Loucy (cell line): ENCODE data around the gene TRPV6.

ENCODE experiments used
- CTCF ChIP-seq: fragments of 200-600 bp; sonication (generic); conservative IDR thresholded peaks from 2 replicates; pipeline ENCODE4 v1.5.1; 2014; ENCODE audit warnings: mild to moderate bottlenecking, antibody characterized with exemption, low read length
- EZH2phosphoT487 ChIP-seq: fragments of 200-600 bp; IDR thresholded peaks from 2 replicates; pipeline ENCODE4 v1.6.1; 2018; ENCODE audit warnings: antibody characterized with exemption, mild to moderate bottlenecking, moderate library complexity, borderline replicate concordance

- TF ChIP-seq CTCF: no peak
- no peak for TF ChIP-seq EZH2phosphoT487
Observed at GRCh38 chr7:142827951-142828500, 57.5 kb downstream of the TRPV6 start.
